K562 (cell line): Measurements from ENCODE around the gene KRT33B. TPM values are rescaled to one million over a fixed set of nuclear protein-coding genes. Genes with fewer than 3 reads are reported as not detected.

Experiments used
- ATAC-seq: fragments of 200-7000 bp; cut with Tn5 transposase; 3 replicates; pipeline ENCODE4 v1.9.1; 2020; ENCODE audit warnings: moderate library complexity
- BruUV-seq: library from RNA; stranded (reverse); fragments of 400-500 nt; replicated peaks from 2 replicates; lab custom pipeline; 2021; lab: Mats Ljungman, UMichigan
- CTCF ChIA-PET: fragments of 300-600 bp; formaldehyde crosslinking; extraction: SDS; loops from one replicate; lab custom pipeline; 2021; ENCODE audit warnings: low intra/inter-chr PET ratio; lab: Yijun Ruan, JAX
- POLR2A ChIA-PET: fragments of 300-600, 350-650 bp; sonication (Branson Sonifier 250); formaldehyde crosslinking; extraction: SDS; loops from one replicate; lab custom pipeline; 2021; ENCODE audit warnings: antibody characterized with exemption, inconsistent platforms; lab: Yijun Ruan, JAX
- DNase-seq, 4 experiments: peaks; one replicate each; pipeline versions ENCODE4 v3.0.0 to v3.0.0-alpha.2; 2011 to 2018; ENCODE audit warnings: low spot score in 3 of 4, mixed read lengths in 3 of 4; ENCODE audit errors: extremely low read depth in 1 of 4
- FAIRE-seq: peaks from 2 replicates; lab custom pipeline; 2011; peaks lifted over from hg19 to GRCh38; lab: Jason Lieb, UNC
- H2AFZ ChIP-seq: 2 replicates; pipeline ENCODE4 v1.6.0; 2011; ENCODE audit warnings: low read depth, low read length, control low read depth, inconsistent platforms
- H3K27ac ChIP-seq: fragments of 200-600 bp; 3 replicates; pipeline ENCODE4 v1.8.0; 2011; ENCODE audit warnings: low read depth, mild to moderate bottlenecking, control low read depth, inconsistent platforms, low read length, moderate library complexity, mixed read lengths; ENCODE audit errors: extremely low read depth
- H3K27me3 ChIP-seq, 2 experiments: fragments of 300-600 bp in 1 of 2; 2 replicates in 1 of 2; 3 replicates in 1 of 2; pipeline versions ENCODE4 v1.6.0 to v1.8.0; 2011; ENCODE audit warnings: inconsistent platforms in 2 of 2, low read length in 2 of 2, mild to moderate bottlenecking in 1 of 2, mixed read lengths in 1 of 2, moderate library complexity in 1 of 2; ENCODE audit not compliant: control insufficient read depth in 2 of 2, insufficient read depth in 2 of 2
- H3K36me3 ChIP-seq: fragments of 300-600 bp; 3 replicates; pipeline ENCODE4 v1.8.0; 2011; ENCODE audit warnings: mild to moderate bottlenecking, low read length, inconsistent platforms; ENCODE audit not compliant: control insufficient read depth, insufficient read depth
- H3K4me1 ChIP-seq, 2 experiments: fragments of 200-600 bp in 1 of 2; replicated peaks in 1 of 2; 2 replicates in 1 of 2; 3 replicates in 1 of 2; pipeline versions ENCODE4 v1.5.1 to v1.8.0; 2011; ENCODE audit warnings: inconsistent platforms in 2 of 2, low read length in 2 of 2, mild to moderate bottlenecking in 1 of 2, mixed read lengths in 1 of 2, moderate library complexity in 1 of 2; ENCODE audit not compliant: control insufficient read depth in 2 of 2, insufficient read depth in 2 of 2
- H3K4me2 ChIP-seq: 2 replicates; pipeline ENCODE4 v1.6.1; 2011; ENCODE audit warnings: low read length, control low read depth, inconsistent platforms, mixed read lengths; ENCODE audit not compliant: insufficient read depth
- H3K4me3 ChIP-seq: fragments of 200-600 bp; sonication (generic), shearing (Covaris generic); 2 replicates; pipeline ENCODE4 v1.5.1; 2016; ENCODE audit warnings: control low read depth, inconsistent platforms
- H3K79me2 ChIP-seq: fragments of 200-600 bp; 3 replicates; pipeline ENCODE4 v1.8.0; 2011; ENCODE audit warnings: low read length, inconsistent platforms; ENCODE audit not compliant: control insufficient read depth, insufficient read depth
- H3K9ac ChIP-seq, 2 experiments: 2 replicates each; pipeline versions ENCODE4 v1.6.0 to v1.6.1; 2011; ENCODE audit warnings: low read depth in 2 of 2, low read length in 2 of 2, control low read depth in 1 of 2, inconsistent platforms in 1 of 2, mild to moderate bottlenecking in 1 of 2, mixed read lengths in 1 of 2; ENCODE audit not compliant: insufficient read depth in 1 of 2
- H3K9me1 ChIP-seq: one replicate; pipeline ENCODE4 v1.6.0; 2011; ENCODE audit warnings: inconsistent platforms, mild to moderate bottlenecking, low read length, moderate library complexity; ENCODE audit not compliant: control insufficient read depth, insufficient read depth
- H3K9me3 ChIP-seq: replicated peaks from 2 replicates; pipeline ENCODE4 v1.5.1; 2011; ENCODE audit warnings: low read depth, low read length, inconsistent platforms; ENCODE audit not compliant: control insufficient read depth, insufficient read depth
- H4K20me1 ChIP-seq: replicated peaks from 2 replicates; pipeline ENCODE4 v1.6.1; 2011; ENCODE audit warnings: low read length, inconsistent platforms, mixed read lengths; ENCODE audit not compliant: control insufficient read depth, insufficient read depth
- ARID3B ChIP-seq: fragments of 250-450 bp; sonication (Bioruptor Pico); IDR thresholded peaks from 2 replicates; pipeline ENCODE4 v1.4.0; 2020; ENCODE audit warnings: borderline replicate concordance
- ARID4B ChIP-seq: sonication (generic); formaldehyde crosslinking; IDR thresholded peaks from 2 replicates; pipeline ENCODE4 v1.8.0; 2022; ENCODE audit warnings: mild to moderate bottlenecking, missing genetic modification reagents
- CREB3 ChIP-seq: fragments of 450-650 bp; conservative IDR thresholded peaks from 2 replicates; pipeline ENCODE4 v1.6.1; 2016; ENCODE audit warnings: missing genetic modification characterization, low read depth, mild to moderate bottlenecking, missing compliant biosample characterization, moderate library complexity
- DNMT1 ChIP-seq: fragments of 450-650 bp; IDR thresholded peaks from 2 replicates; pipeline ENCODE4 v1.6.1; 2016; ENCODE audit warnings: antibody characterized with exemption, mild to moderate bottlenecking
- HDAC8 ChIP-seq: fragments of 450-650 bp; IDR thresholded peaks from 2 replicates; pipeline ENCODE4 v1.6.1; 2016; ENCODE audit warnings: mild to moderate bottlenecking, missing genetic modification characterization, moderate library complexity, missing compliant biosample characterization
- MXD1 ChIP-seq: fragments of 250-450 bp; sonication (Bioruptor Pico); IDR thresholded peaks from 2 replicates; pipeline ENCODE4 v1.8.0; 2021; ENCODE audit warnings: borderline replicate concordance, mild to moderate bottlenecking, moderate library complexity; ENCODE audit not compliant: poor library complexity, severe bottlenecking
- SETDB1 ChIP-seq: IDR thresholded peaks from one replicate; pipeline ENCODE4 v1.6.1; 2012; ENCODE audit warnings: low read length, control low read depth, inconsistent platforms
- USF1 ChIP-seq: sonication (generic); formaldehyde crosslinking; IDR thresholded peaks from 2 replicates; pipeline ENCODE4 v1.9.0; 2022; ENCODE audit warnings: mild to moderate bottlenecking, missing genetic modification reagents
- ZNF655 ChIP-seq: fragments of 250-450 bp; sonication (Bioruptor Pico); IDR thresholded peaks from 2 replicates; pipeline ENCODE4 v1.5.0; 2021
- ZNF717 ChIP-seq: fragments of 250-450 bp; sonication (Bioruptor Pico); IDR thresholded peaks from 2 replicates; pipeline ENCODE4 v1.5.0; 2021
- in situ Hi-C: fragments of 300-500 bp; cut with MboI; formaldehyde crosslinking; loops from 4 replicates; pipeline ENCODE4 v1.15.0; 2018; ENCODE audit warnings: inconsistent platforms, mixed read lengths
- intact Hi-C: fragments of 100-400 bp; cut with micrococcal nuclease; formaldehyde crosslinking; loops from 2 replicates; pipeline ENCODE4 v1.14.2; 2022
- polyA plus RNA-seq, 8 experiments: library from polyadenylated mRNA; depleted of rRNA in 4 of 8; stranded (reverse) in 5 of 8; unstranded in 3 of 8; fragments of >200 nt; fragmentation: Nextera tagmentation in 2 of 8; fragmentation: Illumina TruSeq in 1 of 8; extraction: Ambion mirVana in 2 of 8; extraction: Trizol in 1 of 8; gene quantifications; 2 replicates each; pipeline versions ENCODE4 v1.2.1 to v1.2.3, GENCODE V29; 2011 to 2014; ENCODE audit warnings: inconsistent platforms in 1 of 8, missing spikeins in 1 of 8
- total RNA-seq, 7 experiments: library from RNA; depleted of rRNA in 6 of 7; stranded (reverse); fragments of >200 nt in 6 of 7; fragmentation: Illumina TruSeq in 2 of 7; extraction: Trizol in 2 of 7; gene quantifications; 2 replicates each; pipeline versions ENCODE4 v1.2.1 to v1.2.3, GENCODE V29; 2011 to 2021; ENCODE audit warnings: low replicate concordance in 1 of 7

Gene KRT33B
- total and polyA plus RNA-seq, 9 of the 15 experiments (the other 6 are each of a cell fraction or from before 2014, with no cell fraction given) = not detected

- TF ChIP-seq ARID4B = no peak
- TF ChIP-seq SETDB1 = no peak
- no peak for TF ChIP-seq HDAC8 (tag)
- TF ChIP-seq, all 486 proteins: peak for 0
Observed at GRCh38 chr17:41367426-41368075, 2.1 kb downstream of the KRT33B start (continued).

GRCh38 chr17:41366070-41366469 lies 3.5 kb downstream of the KRT33B start:
- no peaks in the 10 kb centered on the region for H4K20me1 ChIP-seq
- POLR2A ChIA-PET = no interaction called here
- no peak overlapping the region for H2AFZ ChIP-seq
- CTCF ChIA-PET = no interaction called here
- H3K9me1 ChIP-seq = no peaks in the 10 kb centered on the region
- H3K9ac ChIP-seq = no peak overlapping the region
- H3K4me1 ChIP-seq = no peaks in the 10 kb centered on the region
- no peaks in the 10 kb centered on the region for H3K9me3 ChIP-seq
- in situ Hi-C loops (no loop called here), intact Hi-C loops (no loop called here)
- FAIRE-seq (no peak), DNase-seq (no peak), ATAC-seq (no peak)
- no peak overlapping the region for H3K4me3 ChIP-seq
- H3K36me3 ChIP-seq = no peaks in the 10 kb centered on the region
- H3K27me3 ChIP-seq = peaks cover 5 to 6% of the 10 kb centered on the region in 2 experiments; a peak in 2 of 5 replicates
- no peak overlapping the region for H3K4me2 ChIP-seq
- BruUV-seq = no TSS peak
- H3K79me2 ChIP-seq = no peaks in the 10 kb centered on the region
- H3K27ac ChIP-seq = no peak overlapping the region
- no peak for TF ChIP-seq MXD1 (CRISPR knock-in tag)
- no peak for TF ChIP-seq ZNF655
- no peak for TF ChIP-seq ARID3B (CRISPR knock-in tag)
- no peak for TF ChIP-seq CREB3 (tag)
- TF ChIP-seq DNMT1 = no peak
- TF ChIP-seq USF1 = no peak
- no peak for TF ChIP-seq ZNF717
